GM19455 (cell line): ENCODE measurements around the gene SORCS2.

ENCODE experiments used
- ATAC-seq: cut with Tn5 transposase; IDR thresholded peaks from one replicate; pipeline ENCODE4 v1.9.1; 2021; ENCODE audit not compliant: unreplicated experiment

The SORCS2 gene

DNA sequence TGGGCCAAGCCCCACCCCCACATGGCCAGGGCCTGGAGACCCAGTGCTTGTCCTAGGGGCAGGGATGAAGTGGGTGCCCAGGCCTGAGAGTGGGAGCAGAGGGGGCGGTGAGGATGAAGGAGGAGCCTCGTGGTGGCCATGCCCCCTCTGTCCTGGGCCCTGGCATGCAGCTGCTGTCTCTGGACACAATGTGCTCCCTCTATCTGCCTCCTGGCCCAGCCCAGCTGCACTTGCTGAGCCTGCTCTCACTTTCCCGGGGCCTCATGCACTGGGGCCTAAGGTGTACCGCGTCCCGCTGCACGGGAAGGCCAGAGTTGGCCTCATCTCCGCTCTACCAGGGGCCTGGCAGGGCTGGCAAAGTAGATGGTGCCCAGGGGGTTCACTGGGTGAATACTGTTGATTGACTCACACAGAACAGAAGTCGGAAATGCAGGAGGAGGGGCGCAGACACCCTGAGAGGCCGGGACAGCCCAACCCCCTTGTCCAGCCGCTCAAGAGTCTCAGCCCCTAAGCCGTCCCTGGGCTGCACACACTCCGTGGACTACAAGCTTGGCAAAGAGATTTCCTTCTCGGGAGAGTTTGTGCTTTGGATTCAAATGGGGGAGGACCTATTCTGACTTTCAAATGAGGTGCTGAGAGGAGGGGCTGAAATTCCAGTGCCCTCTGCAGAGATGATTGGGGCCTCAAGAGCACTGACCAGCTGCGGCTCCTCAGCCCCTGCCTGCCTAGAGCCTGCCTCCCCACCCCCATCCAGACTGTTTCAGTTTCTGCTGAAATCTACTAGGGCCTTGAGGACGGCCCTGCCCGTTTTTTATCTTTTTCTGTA, 130.0 kb downstream of the SORCS2 start:
- ATAC-seq = no peak

DNA sequence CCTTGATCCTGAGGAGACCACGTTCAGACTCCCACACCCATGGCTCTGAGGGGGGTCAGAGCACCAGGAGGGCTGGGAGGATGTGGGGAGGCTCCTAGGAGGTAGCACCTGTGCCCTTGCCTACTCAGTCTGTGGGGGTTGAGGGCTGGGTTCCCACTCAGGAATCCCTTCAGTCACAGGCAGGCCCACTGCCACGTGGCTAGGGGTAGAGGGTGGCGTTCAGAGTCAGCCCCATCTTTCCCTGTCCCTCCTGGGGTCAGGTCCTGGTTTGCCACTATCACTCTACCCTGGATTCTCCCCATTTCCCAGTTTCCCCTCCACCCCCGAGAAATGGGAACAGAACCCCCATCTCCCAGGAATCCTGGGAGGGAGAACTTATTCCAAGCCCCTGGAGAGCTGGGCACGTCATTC, 131.1 kb downstream of the SORCS2 start:
- no peak for ATAC-seq

DNA sequence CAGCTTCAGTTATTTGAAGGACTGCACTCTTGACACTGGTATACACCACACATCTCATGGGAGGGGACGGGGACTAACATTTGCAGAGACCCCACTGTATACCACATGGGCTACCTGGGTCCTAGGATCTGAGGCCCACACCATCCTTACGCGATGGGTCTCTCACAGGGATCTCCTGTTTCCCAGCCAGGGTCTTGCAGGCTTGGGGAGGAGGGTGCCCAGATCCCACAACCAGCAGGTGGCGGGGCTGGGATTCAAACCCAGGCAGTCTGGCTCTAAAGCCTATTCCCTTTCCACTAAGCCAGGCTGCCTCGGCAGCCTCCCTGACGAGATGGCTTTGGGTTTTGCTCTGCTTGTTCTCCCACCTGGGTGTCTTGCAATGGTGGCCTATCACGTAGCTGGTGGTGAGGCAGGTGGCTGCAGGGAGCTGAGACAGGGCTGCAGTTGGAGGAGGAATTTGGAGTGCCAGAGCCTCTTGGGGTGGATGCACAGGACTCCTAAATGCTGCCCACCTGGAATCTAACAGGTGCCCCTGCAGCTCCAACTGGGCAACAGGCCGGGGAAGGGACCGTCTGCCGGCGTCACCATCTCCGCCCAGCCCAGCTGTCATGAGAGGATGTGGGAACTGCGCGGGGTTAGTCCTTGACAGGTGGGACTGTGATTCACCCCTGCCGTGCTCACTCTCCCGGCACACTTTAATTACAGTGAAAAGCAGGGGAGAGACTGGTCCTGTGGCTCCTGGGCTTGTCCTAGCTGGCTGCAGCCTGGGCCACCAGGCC, 131.7 kb downstream of the SORCS2 start:
- no peak for ATAC-seq

DNA sequence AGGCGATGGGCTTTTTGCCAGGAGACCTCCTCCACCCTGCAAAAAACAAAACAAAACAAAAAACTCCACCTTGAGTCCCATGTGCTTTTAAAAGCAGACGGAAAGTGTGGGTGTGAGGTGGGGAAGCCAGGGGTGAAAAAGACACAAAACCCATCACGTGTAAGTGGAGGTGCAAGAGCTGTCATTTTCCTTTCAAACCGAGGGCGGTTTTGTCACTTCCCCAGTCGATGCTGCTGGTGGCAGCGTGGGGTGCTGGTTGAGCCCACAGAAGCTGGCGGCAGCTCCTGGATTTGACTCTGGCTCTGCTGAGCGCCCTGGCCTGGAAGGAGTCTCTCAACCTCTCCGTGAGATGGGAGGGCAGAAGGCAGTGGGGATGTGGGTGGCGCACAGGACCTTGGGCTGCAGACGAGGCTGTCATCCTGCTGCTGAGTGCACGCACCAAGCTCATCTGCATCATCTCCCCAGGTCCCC, 132.3 kb downstream of the SORCS2 start:
- no peak for ATAC-seq

DNA sequence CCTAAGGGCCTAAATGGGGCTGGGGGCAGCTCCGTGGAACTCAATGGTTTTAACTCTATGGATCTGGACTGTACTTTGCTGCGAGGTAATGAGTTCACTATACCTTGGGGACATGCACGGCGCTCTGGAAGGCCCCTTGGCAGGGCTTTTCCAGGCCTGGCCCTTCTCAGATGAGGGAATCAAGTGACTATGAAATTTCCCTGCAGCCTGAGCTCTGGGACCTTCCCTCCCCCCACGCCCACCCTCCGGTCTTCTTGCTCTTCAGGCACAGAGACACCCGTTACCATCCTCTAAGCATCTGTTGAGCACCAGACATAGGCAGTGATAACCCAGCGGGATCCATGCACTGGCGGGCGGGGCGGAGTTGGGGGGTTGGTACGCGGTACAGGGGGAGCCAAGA, 133.2 kb downstream of the SORCS2 start:
- no peak for ATAC-seq

DNA sequence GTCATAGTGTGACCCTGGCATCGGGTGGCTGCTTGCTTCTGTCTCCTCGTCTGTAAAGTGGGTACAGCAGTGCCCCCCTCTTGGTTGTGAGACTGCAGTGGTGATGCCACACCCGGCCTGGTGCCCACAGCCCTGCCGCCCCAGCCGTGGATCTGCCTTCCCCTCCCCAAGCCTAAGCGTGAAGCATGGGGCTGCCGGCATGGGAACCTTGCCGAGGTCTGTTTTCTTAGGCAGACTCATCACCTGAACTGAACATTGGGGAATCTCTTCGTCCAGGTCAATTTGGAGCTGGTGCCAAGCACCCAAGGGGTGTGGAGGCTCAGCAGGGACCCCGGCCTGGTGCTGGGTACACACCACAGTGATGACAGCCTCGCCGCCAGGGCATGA, 134.0 kb downstream of the SORCS2 start:
- no peak for ATAC-seq

DNA sequence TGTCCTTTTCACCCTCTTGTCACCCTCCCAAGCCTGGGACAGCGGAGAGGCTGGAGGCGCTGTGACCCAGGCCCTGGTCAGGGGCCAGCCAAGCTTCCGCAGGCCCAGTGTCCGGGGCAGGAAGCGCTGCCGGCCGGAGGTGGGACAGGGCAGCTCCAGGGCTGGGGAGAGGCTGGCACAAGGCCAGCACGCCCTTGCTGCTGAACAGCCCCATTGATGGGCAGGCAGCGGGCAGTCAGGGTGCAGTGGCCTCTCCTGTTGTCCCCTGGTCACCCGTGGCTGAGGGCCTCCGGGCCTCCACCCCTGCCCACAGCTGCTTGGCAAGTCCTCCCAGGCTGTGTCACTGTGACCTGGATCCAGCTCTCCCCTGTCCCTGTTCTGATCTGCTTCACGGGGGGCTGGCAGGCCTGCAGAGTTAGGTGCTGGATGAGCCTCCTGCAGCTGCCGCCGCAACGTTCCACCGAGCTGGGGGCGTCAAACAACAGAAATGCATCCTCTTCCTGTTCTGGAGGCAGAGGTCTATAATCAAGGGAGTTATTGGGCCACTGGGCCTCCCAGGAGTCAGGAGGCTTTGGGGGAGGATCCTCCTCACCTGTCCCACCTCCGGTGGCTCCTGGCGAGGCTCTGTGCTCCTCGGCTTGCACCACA, 134.5 kb downstream of the SORCS2 start:
- ATAC-seq = no peak

DNA sequence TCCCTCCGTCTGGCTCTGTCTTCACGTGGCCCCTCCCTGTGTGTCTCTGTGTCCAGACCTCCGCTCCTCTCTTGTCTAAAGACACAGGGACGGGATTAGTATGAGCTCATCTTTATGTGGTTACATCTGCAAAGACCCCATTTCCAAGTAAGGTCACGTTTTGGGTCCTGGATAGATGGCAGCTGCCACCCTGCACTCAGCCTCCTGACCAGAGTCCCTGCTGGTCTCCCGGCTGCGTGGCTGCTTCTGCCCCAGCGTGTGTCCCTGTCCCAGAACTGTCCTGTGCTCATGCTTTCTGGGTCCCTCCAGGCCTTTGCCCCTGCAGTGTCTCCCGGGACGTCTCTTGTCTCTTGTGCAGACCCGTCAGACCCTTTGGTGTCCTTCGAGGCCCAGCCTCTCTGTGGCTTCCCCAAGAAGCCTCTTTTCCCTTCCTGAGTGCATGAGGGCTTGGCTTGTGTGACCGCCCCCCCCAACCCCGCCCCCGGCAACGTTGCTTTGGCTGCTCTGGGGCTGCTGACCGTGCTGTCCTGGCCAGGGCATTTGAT, 135.1 kb downstream of the SORCS2 start:
- ATAC-seq = no peak

DNA sequence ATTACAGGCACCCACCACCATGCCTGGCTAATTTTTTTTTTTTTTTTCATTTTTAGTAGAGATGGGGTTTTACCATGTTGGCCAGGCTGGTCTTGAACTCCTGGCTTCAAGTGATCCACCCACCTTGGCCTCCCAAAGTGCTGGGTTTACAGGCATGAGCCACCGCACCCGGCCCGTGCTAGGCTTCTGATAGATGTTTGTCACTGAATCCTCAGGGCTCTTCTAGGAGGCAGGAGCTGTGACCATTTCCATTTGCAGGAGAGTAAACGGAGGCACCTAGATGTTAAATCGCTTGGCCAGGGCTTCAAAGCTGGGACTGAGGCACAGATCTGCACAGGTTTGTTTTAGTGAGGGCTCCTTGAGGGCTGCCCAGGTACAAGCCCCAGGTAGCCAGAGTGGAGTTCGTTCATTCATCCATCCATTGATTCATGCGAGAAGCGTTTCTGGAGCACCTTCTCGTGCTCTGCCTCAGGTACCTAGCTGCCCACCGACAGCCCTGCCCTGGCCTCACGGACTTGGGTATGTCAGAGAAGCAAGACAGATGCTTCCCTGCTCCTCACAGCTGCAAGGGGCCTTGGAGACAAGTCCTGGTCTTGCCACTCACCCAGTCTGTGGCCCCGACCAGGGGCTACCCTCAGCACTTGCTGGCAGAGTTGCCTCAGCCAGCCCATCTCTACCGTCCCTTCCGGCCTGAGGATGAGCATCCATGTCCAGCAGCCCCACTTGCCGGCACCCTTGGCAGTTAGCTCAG, 136.0 kb downstream of the SORCS2 start:
- ATAC-seq = no peak

DNA sequence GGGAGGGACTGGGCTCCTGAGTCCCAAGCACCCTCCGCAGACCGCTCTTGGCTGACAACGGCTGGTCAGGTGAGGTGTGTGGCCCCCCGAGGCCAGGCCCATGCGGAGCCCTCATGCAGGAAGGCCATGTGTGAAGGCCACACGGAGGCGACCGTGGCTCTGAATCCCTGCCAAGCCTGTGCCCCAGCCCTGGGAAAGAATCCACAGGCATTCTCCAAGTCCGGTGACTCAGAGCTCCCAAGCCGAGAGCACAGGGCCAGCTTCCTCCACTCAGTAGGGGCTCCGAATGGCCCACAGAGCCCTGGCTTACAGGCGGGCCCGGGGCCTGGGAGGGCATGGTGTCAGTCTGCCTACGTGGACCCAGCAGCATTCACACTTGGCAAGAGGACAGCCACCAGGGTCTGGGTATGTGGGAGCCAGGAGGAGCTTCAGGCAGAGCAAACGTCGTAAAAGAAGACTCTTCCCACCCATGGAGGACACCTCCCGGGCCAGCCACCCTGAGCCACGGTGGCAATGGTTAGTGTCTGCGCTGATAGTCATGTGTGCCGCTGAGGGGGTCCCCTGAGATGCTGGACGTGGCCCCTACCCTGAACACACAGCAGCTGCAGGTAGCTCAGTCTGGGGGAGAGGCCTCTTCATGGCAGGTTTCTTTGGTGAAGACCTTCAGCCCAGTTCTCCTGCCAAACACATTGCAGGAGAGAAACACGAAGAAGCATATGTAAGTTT, 136.7 kb downstream of the SORCS2 start:
- ATAC-seq = no peak

DNA sequence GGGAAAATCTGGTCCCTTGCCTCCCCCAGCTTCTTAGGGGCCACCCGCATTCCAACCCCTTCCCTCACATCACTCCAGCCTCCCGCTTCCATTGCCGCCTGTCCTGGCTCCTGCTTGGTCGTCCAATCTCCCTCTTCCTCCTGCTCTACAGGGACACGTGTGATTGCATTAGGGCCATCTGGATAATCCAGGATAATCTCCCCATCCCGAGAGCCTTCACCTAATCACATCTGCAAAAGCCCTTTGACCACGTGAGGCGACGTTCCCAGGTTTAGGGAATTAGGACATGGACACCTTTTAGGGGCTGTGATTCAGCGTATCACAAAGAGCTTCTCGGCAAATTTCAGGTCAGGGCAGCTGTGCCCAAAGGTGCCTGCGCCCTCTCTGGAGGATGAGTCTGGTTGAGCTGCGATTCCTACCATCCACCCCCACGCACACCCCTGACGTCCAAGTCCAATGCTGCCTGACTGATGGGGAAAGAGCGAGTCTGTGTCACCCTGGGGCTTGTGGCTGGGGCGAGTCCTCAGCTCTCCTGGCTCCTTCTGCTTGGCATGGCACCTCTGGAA, 137.8 kb downstream of the SORCS2 start:
- ATAC-seq = no peak

DNA sequence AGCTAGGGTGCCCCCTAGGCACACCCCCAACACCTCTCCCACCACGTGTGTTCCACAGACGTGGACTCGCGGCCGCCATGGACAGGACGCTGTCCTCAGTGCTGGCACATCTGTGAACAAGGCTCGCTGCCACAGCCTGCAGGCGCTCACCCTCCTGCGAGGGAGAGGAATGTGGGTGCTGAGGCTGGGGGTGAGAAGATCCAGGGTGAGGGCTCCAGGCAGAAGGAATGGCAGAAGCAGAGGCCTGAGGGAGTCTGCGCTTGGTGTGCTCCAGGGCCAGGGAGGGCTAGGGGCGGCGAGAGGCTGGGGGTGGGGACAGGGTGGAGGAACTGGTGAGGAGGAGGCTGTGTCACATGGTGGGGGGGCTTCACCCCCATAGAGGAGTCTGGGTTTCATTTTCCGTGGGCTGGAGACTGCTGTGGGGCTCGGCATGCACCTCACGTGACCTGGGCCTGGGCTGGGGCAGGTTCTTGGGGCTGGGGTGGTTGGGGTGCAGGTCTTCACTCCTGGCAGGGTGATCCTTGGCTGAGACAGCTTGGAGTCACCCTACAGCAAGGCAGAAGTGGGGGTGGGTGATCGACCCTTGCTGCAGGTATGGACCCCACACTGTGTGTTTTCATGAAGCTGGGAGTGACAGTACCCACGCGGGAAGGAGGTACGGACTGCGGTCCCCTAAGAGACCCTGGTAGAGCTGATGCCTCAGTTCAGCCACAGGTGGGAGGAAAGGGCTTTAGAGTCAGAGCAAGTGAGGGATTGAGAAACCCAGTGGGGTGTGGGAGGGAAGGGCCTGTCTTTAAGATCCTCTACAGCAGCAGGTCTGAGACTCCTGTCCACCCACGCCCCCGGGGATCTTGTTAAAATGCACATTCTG, 138.7 kb downstream of the SORCS2 start:
- ATAC-seq = no peak

DNA sequence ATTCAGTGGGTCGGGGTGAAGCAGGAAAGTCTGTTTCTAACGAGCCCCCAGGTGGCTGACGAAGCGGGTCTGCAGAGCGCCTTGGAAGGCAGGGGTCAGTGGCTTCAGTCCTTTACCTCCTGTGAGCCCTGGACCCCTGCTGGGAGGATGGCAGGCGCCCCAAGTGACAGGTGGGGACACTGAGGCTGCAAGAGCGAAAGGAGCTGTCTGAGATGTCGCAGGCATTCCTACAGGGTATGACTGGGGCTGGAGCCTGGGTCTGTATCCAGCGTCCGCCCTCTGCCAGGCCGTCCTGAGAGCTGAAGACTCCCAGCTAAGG, 139.3 kb downstream of the SORCS2 start:
- ATAC-seq = no peak

DNA sequence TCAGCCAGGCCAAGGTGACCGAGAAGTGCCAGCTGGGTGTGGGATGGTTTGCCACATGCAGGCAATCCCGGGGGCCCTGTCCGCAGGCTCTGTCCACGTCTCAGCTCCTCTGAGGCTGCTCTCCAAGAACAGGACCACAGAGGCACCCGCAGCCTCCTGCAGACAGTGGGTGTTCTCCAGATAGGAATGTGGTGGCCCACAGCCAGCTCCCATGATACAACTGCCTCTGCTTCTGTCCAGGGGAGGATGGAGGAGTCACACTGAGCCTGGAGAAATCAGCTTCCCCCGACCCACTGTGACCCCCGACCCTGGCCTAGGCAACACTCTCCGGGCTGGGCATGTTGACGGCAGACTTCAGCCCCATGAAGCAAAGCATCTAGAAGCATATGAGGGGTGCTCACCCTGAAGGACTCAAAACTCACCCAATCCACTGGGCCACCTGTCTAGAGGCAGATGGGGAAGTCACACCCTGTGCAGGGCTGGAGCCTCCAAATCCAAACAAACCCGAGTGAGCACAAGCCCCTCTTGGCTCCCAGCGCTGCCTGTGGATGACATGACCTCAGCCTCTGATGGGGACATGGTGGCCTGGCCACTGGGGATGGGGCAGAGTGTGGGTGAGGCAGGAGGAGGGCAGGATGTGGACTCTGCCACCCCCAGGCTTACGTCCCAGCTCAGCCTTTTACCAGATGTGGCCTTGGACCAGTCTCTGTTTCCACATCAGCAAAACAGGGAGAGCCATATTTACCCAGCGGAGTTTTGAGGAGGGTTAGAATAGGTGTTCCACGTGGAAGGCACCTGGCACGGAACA, 140.1 kb downstream of the SORCS2 start:
- no peak for ATAC-seq

DNA sequence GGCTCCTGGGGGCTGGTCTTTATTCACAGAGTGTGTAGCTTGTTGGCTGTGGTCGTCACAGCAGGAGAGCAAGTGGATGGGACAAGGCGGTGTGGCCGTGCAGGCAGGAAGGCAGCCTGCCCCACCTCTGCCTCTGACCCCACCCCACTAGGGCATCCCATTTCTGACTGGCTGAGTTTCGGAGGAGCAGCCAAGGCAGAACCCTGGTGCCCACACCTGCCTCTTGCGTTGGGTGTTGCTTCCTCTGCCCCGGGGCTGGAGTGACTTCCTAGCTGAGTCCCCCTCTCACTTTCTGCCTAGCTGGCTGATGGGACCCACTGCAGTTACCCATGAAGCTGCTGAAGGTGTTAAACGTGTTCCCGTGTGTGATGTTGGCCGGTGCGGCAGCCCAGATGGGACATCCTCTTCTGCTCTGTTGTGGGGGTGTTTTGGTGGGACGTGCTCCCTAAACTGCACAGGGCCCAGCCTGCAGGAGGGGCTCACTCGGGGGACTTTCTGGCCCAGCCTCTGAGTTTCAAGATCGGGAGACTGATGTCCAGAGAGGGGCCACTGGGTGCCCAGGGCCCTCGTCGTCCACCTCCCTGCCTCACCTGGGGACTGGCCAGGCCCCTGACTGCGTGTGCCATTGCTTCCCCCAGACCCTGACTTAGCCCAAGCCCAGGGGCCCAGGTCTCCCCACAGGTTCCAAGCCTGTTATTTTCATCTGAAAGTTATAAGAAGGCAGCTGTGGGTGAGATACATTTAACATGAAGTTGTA, 140.9 kb downstream of the SORCS2 start:
- no peak for ATAC-seq

DNA sequence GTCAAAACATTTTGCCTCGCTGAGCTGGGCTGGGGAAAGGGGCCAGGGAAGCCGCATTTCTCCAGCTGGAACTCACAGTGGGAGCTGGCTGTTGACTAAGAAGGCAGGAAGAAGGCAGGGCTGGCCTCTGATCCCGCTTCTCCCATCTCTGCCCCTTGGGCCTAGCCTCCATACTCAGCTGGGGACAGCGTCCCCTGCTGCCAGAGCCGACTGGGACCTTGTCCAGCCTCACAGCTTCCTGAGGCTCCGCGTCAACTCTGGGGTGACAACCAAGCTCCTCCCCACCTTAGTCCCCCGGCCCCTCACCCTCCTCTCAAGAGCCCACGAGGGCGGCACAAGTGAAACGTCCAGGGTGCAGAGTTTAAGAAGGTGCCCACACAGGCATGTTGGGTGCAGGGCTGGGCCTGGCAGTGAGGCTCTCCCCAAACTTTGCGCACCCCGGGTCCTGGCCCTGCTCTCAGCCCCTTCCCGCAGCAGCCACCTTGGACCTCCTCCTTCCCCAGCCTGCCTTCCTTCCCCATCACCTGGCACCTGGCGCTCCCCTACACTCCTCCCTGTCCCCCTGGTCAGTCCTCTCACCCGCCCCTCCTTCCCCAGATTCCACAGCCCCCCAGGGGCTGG, 141.6 kb downstream of the SORCS2 start:
- ATAC-seq = no peak
